Lung (tissue), 12 donors: ENCODE data around the gene TNFAIP8L3. TPM values are rescaled to one million over a fixed set of nuclear protein-coding genes. Genes with fewer than 3 reads are reported as not detected.

Experiments used
- ATAC-seq: fragments of 200-7000 bp; cut with Tn5 transposase; one replicate; pipeline ENCODE4 v1.9.1; 2020; ENCODE audit warnings: moderate number of reproducible peaks; ENCODE audit not compliant: insufficient read depth, low FRiP score
- DNase-seq, 3 donors: peaks; one replicate each; pipeline ENCODE4 v3.0.0-alpha.2; 2013 to 2017
- H3K27ac ChIP-seq, 2 donors: one replicate each; pipeline ENCODE4 v1.5.1; 2013; ENCODE audit warnings: mild to moderate bottlenecking in 2 of 2, moderate library complexity in 2 of 2, control low read depth in 1 of 2, inconsistent platforms in 1 of 2, low read depth in 1 of 2, low read length in 1 of 2
- H3K27me3 ChIP-seq, 3 donors: one replicate each; pipeline ENCODE4 v1.5.1; 2013; ENCODE audit warnings: low read length in 2 of 3; ENCODE audit not compliant: control insufficient read depth in 3 of 3, insufficient read depth in 3 of 3
- H3K36me3 ChIP-seq, 4 donors: one replicate each; pipeline ENCODE4 v1.5.1; 2013; ENCODE audit warnings: low read length in 4 of 4, mild to moderate bottlenecking in 1 of 4, moderate library complexity in 1 of 4; ENCODE audit not compliant: control insufficient read depth in 4 of 4, insufficient read depth in 4 of 4
- H3K4me1 ChIP-seq, 5 donors: one replicate each; pipeline ENCODE4 v1.5.1; 2013; ENCODE audit warnings: low read length in 5 of 5, mild to moderate bottlenecking in 2 of 5, moderate library complexity in 1 of 5; ENCODE audit not compliant: control insufficient read depth in 5 of 5, insufficient read depth in 5 of 5
- H3K4me3 ChIP-seq: one replicate; pipeline ENCODE4 v1.5.1; 2013; ENCODE audit warnings: mild to moderate bottlenecking, control low read depth, moderate library complexity
- H3K9ac ChIP-seq, 2 donors: one replicate each; pipeline ENCODE4 v1.5.1; 2013; ENCODE audit warnings: low read length in 2 of 2, control low read depth in 1 of 2; ENCODE audit not compliant: insufficient read depth in 1 of 2
- H3K9me3 ChIP-seq, 4 donors: one replicate each; pipeline ENCODE4 v1.5.1; 2013; ENCODE audit warnings: low read length in 3 of 4, mild to moderate bottlenecking in 1 of 4, moderate library complexity in 1 of 4; ENCODE audit not compliant: control insufficient read depth in 4 of 4, insufficient read depth in 3 of 4
- CTCF ChIP-seq: IDR thresholded peaks from 2 replicates; pipeline ENCODE4 v1.5.1; 2012; ENCODE audit warnings: mild to moderate bottlenecking; ENCODE audit errors: control extremely low read depth, extremely low read depth
- WGBS, 2 donors: extraction: QIAGEN DNeasy Blood & Tissue Kit; methylation state at CpG; one replicate each; pipeline ENCODE4 v1.1.7; 2013; 5-methylcytosine and 5-hydroxymethylcytosine counted together
- polyA plus RNA-seq, 2 donors: library from polyadenylated mRNA; stranded (reverse); fragments of 200-250 nt; gene quantifications; one replicate each; pipeline ENCODE4 v1.2.1, GENCODE V29; 2013
- total RNA-seq, 2 donors: library from RNA; depleted of rRNA in 1 of 2; stranded (reverse); fragments of >200 nt in 1 of 2; gene quantifications; one replicate each; pipeline ENCODE4 v1.2.1, GENCODE V29; 2014 to 2021
- donor health status: control.
- donor health status: control.
- donor health status: Bipolar disorder and iron deficiency.
- donor health status: healthy.
- donor health status: DM: yes; HTN: yes; CAD: no.

Gene TNFAIP8L3
- total and polyA plus RNA-seq, 4 donors = 3.7 to 20.5 (median 9.9) TPM

- WGBS, 2 donors = 72 to 75% methylated on average over 3 of the region's 3 CpGs
- ATAC-seq = no peak
- TF ChIP-seq CTCF = no peak
Measured at GRCh38 chr15:51067510-51067909, 27.2 kb downstream of the TNFAIP8L3 start.

GRCh38 chr15:51065781-51066180, 28.9 kb downstream of the TNFAIP8L3 start:
- H3K4me1 ChIP-seq = peaks cover 0 to 11% (median 0%) of the 10 kb centered on the region in 5 donors
- no peaks in the 10 kb centered on the region for H3K27me3 ChIP-seq
- no peak overlapping the region for H3K9ac ChIP-seq
- 55 to 83% methylated on average over 1 of the region's 1 CpG for WGBS, 2 donors
- TF ChIP-seq CTCF = no peak
- H3K4me3 ChIP-seq = no peak overlapping the region
- H3K9me3 ChIP-seq = no peaks in the 10 kb centered on the region
- no peak overlapping the region for H3K27ac ChIP-seq
- ATAC-seq = no peak
- peak in 2 of 3 donors; percentile 41 to 51 for DNase-seq
- no peaks in the 10 kb centered on the region for H3K36me3 ChIP-seq

More at GRCh38 chr15:51067510-51067909, 27.2 kb downstream of the TNFAIP8L3 start:
- DNase-seq = peak in 1 of 3 donors; percentile 31
- Histone ChIP-seq H3K9me3 (no peaks in the 10 kb centered on the region), H3K4me3 (no peak overlapping the region), H3K27me3 (no peaks in the 10 kb centered on the region), H3K4me1 (peaks cover 0 to 11% (median 0%) of the 10 kb centered on the region in 5 donors), H3K27ac (no peak overlapping the region), H3K36me3 (no peaks in the 10 kb centered on the region), H3K9ac (peak overlapping the region in 1 of 2 donors; percentile 9)

- no peak for TF ChIP-seq CTCF
Measured at GRCh38 chr15:51065261-51065660, 29.4 kb downstream of the TNFAIP8L3 start.

GRCh38 chr15:51062736-51063135, 32.0 kb downstream of the TNFAIP8L3 start:
- no peaks in the 10 kb centered on the region for H3K27me3 ChIP-seq
- no peak overlapping the region for H3K4me3 ChIP-seq

More at GRCh38 chr15:51065261-51065660, 29.4 kb downstream of the TNFAIP8L3 start:
- Histone ChIP-seq H3K4me3 (no peak overlapping the region), H3K36me3 (no peaks in the 10 kb centered on the region), H3K4me1 (peaks cover 0 to 11% (median 0%) of the 10 kb centered on the region in 5 donors), H3K9ac (no peak overlapping the region), H3K9me3 (no peaks in the 10 kb centered on the region), H3K27ac (no peak overlapping the region), H3K27me3 (no peaks in the 10 kb centered on the region)
- ATAC-seq = no peak
- DNase-seq = no peak

More at GRCh38 chr15:51062736-51063135, 32.0 kb downstream of the TNFAIP8L3 start:
- no peak for ATAC-seq
- Histone ChIP-seq H3K4me1 (peaks cover 0 to 11% (median 0%) of the 10 kb centered on the region in 5 donors), H3K36me3 (no peaks in the 10 kb centered on the region), H3K27ac (no peak overlapping the region), H3K9ac (no peak overlapping the region), H3K9me3 (no peaks in the 10 kb centered on the region)
- WGBS, 2 donors = 62 to 84% methylated on average over 1 of the region's 1 CpG
- TF ChIP-seq CTCF = no peak
- DNase-seq = no peak
